Progenitor cell of endocrine pancreas (in vitro differentiated cells): ENCODE results near the gene TPP1. TPM values are rescaled to one million over a fixed set of nuclear protein-coding genes. Genes with fewer than 3 reads are reported as not detected.

Source experiments
- DNase-seq: peaks from one replicate; pipeline ENCODE4 v3.0.0; 2021; ENCODE audit warnings: low spot score; ENCODE audit not compliant: unreplicated experiment
- H3K27ac Mint-ChIP-seq: 2 replicates; pipeline ENCODE4 v1.8.0; 2021; ENCODE audit warnings: mild to moderate bottlenecking, moderate library complexity, mixed read lengths
- H3K27me3 Mint-ChIP-seq: 2 replicates; pipeline ENCODE4 v1.8.0; 2021; ENCODE audit warnings: mixed read lengths
- H3K36me3 Mint-ChIP-seq: 2 replicates; pipeline ENCODE4 v1.8.0; 2022; ENCODE audit warnings: mixed read lengths; ENCODE audit not compliant: insufficient read depth
- H3K4me1 Mint-ChIP-seq: 2 replicates; pipeline ENCODE4 v1.8.0; 2021; ENCODE audit warnings: low read depth, mixed read lengths
- H3K4me3 Mint-ChIP-seq: 2 replicates; pipeline ENCODE4 v1.8.0; 2021; ENCODE audit warnings: low read depth, mild to moderate bottlenecking, moderate library complexity, mixed read lengths
- H3K9me3 Mint-ChIP-seq: 2 replicates; pipeline ENCODE4 v1.8.0; 2021; ENCODE audit warnings: low read depth, mixed read lengths
- CTCF ChIP-seq: fragments of 200-600 bp; sonication (generic); IDR thresholded peaks from one replicate; pipeline ENCODE4 v1.5.0; 2021; ENCODE audit warnings: antibody characterized with exemption, mild to moderate bottlenecking; ENCODE audit not compliant: unreplicated experiment
- total RNA-seq: library from RNA; stranded (reverse); gene quantifications from 2 replicates; pipeline ENCODE4 v1.2.1, GENCODE V29; 2021

Gene TPP1
- total RNA-seq, 1 donor from 2014 or later, result 59.9 TPM

GRCh38 chr11:6635082-6635932 lies 16.1 kb upstream of the TPP1 start:
- H3K27ac Mint-ChIP-seq, result peak overlapping the region; percentile 15
- DNase-seq, result no peak

GRCh38 chr11:6634534-6634933 lies 15.3 kb upstream of the TPP1 start:
- Mint-ChIP-seq H3K4me3 (no peak overlapping the region), H3K9me3 (no peaks in the 10 kb centered on the region), H3K27me3 (peaks cover 17% of the 10 kb centered on the region), H3K4me1 (peaks cover 5% of the 10 kb centered on the region), H3K36me3 (peaks cover 21% of the 10 kb centered on the region), H3K27ac (no peak overlapping the region)
- no peak for DNase-seq
- no peak for TF ChIP-seq CTCF

More at GRCh38 chr11:6635082-6635932, 16.1 kb upstream of the TPP1 start:
- no peak for TF ChIP-seq CTCF
- peaks cover 17% of the 10 kb centered on the region for H3K36me3 Mint-ChIP-seq
- H3K4me1 Mint-ChIP-seq, result peaks cover 5% of the 10 kb centered on the region
- H3K4me3 Mint-ChIP-seq, result no peak overlapping the region
- no peaks in the 10 kb centered on the region for H3K9me3 Mint-ChIP-seq
- peaks cover 15% of the 10 kb centered on the region for H3K27me3 Mint-ChIP-seq

GRCh38 chr11:6633422-6634408 lies 14.5 kb upstream of the TPP1 start:
- Mint-ChIP-seq H3K9me3 (no peaks in the 10 kb centered on the region), H3K27ac (no peak overlapping the region), H3K27me3 (peaks cover 20% of the 10 kb centered on the region), H3K4me3 (no peak overlapping the region), H3K36me3 (peaks cover 25% of the 10 kb centered on the region), H3K4me1 (peaks cover 5% of the 10 kb centered on the region)
- DNase-seq, result no peak
- no peak for TF ChIP-seq CTCF

- Mint-ChIP-seq H3K4me1 (peaks cover 5% of the 10 kb centered on the region), H3K27ac (no peak overlapping the region), H3K4me3 (no peak overlapping the region), H3K36me3 (peaks cover 30% of the 10 kb centered on the region), H3K9me3 (no peaks in the 10 kb centered on the region), H3K27me3 (peaks cover 20% of the 10 kb centered on the region)
- TF ChIP-seq CTCF, result no peak
- no peak for DNase-seq
Observed at GRCh38 chr11:6632116-6633073, 13.2 kb upstream of the TPP1 start.
